ENCODE data around the gene CFAP157. TPM values are rescaled to one million over a fixed set of nuclear protein-coding genes. Genes with fewer than 3 reads are reported as not detected.

The CFAP157 gene
- total and polyA plus RNA-seq, 2 donors (not counting 3 experiments of a cell fraction or from before 2014, with no cell fraction given), result 0.03 TPM; not detected in 1

DNA sequence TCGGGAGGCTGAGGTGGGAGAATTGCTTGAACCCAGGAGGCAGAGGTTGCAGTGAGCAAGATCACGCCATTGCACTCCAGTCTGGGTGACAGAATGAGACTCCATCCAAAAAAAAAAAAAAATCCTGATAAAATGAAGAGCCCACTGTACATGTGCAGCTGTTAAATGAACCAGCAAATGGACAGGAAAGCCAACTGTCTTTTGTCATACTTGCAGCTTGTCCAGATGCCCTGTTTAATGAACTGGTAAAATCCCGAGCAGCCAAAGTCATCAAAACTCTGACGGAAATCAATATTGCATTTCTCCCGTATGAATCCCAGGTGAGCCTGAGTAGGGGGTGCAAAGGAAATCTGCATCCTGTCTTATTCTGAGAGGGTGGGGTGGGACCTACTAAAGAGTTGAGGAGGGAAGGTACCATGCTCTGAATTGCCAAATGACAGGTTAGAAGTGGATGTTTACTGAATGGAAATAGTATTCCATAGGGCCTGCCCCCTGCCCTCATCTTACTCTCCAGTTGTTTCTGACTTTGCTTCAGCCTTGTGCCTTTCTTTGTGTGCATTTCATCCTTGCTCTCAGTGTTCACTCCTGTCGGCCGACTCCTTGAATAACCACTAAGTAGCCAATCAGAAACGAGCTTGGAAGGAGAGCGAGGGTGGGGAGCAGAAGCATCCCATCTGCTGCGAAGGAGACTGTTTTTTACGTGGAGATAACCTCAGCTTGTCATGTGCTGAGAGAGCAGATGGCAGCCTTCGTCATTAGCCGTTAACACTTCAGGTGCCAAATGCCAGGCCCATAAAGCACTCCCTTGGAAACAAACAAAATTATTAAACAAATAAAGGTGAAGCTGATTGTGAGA lies 45.7 kb upstream of the CFAP157 start:
- no peak for FAIRE-seq
- no peak overlapping the region for H3K9ac ChIP-seq (replicated peaks; ENCODE audit: extremely low read depth, insufficient read depth, low read length)
- peaks cover 3 to 16% of the 10 kb centered on the region in 2 experiments for H3K36me3 ChIP-seq (ENCODE audit: control insufficient read depth in 2 of 2, extremely low read depth in 1 of 2, insufficient read depth in 2 of 2, low read length in 2 of 2)
- POLR2A ChIA-PET, result no interaction called here
- H2AFZ ChIP-seq (ENCODE audit: low read depth, low read length), result no peak overlapping the region
- no peak overlapping the region for H3K4me2 ChIP-seq (ENCODE audit: insufficient read depth, low read length)
- no peak for DNase-seq (ENCODE audit: low read depth, low spot score)
- no peaks in the 10 kb centered on the region for H3K27me3 ChIP-seq (ENCODE audit: control insufficient read depth in 2 of 2, insufficient read depth in 2 of 2, low read length in 2 of 2)
- H3K79me2 ChIP-seq (ENCODE audit: control insufficient read depth, insufficient read depth, low read length), result no peaks in the 10 kb centered on the region
- no TSS peak for BruUV-seq (replicated peaks)
- no peaks in the 10 kb centered on the region for H4K20me1 ChIP-seq (replicated peaks; ENCODE audit: control insufficient read depth, extremely low read depth, insufficient read depth, low read length)
- no peaks in the 10 kb centered on the region for H3K4me1 ChIP-seq (ENCODE audit: control insufficient read depth, extremely low read depth, insufficient read depth, low read length)
- intact Hi-C loops (cut with micrococcal nuclease) (no loop called here), dilution Hi-C loops (cut with MboI; ENCODE audit: extremely low pct_ligation_motif_present, low sequenced_read_pairs) (no loop called here)
- no peaks in the 10 kb centered on the region for H3K9me1 ChIP-seq (replicated peaks; ENCODE audit: control insufficient read depth, extremely low read depth, insufficient read depth, low read length)
- no peak overlapping the region for H3K27ac ChIP-seq (ENCODE audit: insufficient read depth, low read depth, low read length)
- TF ChIP-seq GATA2 (IDR thresholded peaks at IDR 0.05; ENCODE audit: insufficient read depth, insufficient read length, low read depth, low read length) (no peak), EZH2 (IDR thresholded peaks at IDR 0.05; ENCODE audit: borderline replicate concordance, low read depth, low read length, severe bottlenecking) (no peak), JUN (IDR thresholded peaks at IDR 0.05; ENCODE audit: borderline replicate concordance, insufficient read depth, insufficient read length, low read depth) (no peak), POLR2AphosphoS5 (IDR thresholded peaks at IDR 0.05; ENCODE audit: insufficient read depth, low read depth, low read length) (no peak)
- H3K4me3 ChIP-seq (replicated peaks in 1 of 3; ENCODE audit: insufficient read depth in 1 of 3, low read depth in 1 of 3, low read length in 3 of 3), result no peak overlapping the region
- H3K9me3 ChIP-seq (replicated peaks; ENCODE audit: control insufficient read depth, insufficient read depth, low read length), result no peaks in the 10 kb centered on the region
- CTCF ChIA-PET, result interaction anchor here (1.0 kb wide), 1 partner anchor 31 kb away, joined by 3 read pairs; no protein-coding TSS in a partner anchor

DNA sequence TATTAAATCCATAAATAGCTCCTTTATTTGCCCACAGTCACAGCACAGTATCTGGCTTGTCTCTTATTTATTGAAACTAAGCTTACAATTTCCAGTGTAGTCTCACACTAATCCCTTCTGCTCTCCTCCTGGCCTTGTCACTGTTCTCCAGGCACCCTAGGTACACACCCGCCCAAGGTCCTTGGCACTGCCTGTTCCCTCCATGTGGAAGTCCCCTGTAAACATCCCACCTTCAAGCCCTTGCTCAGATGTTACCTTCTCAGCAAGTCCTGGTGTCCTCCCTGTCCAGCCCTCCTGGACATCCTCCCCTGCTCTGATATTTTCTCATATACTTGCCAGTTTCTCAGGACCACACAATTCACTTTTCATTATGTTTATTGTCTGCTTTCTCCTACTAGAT lies 44.2 kb upstream of the CFAP157 start:
- Histone ChIP-seq H2AFZ (ENCODE audit: low read depth, low read length) (no peak overlapping the region), H3K4me3 (replicated peaks in 1 of 3; ENCODE audit: insufficient read depth in 1 of 3, low read depth in 1 of 3, low read length in 3 of 3) (no peak overlapping the region), H3K36me3 (ENCODE audit: control insufficient read depth in 2 of 2, extremely low read depth in 1 of 2, insufficient read depth in 2 of 2, low read length in 2 of 2) (peaks cover 3 to 16% of the 10 kb centered on the region in 2 experiments), H3K4me1 (ENCODE audit: control insufficient read depth, extremely low read depth, insufficient read depth, low read length) (no peaks in the 10 kb centered on the region), H3K9me3 (replicated peaks; ENCODE audit: control insufficient read depth, insufficient read depth, low read length) (no peaks in the 10 kb centered on the region), H3K9me1 (replicated peaks; ENCODE audit: control insufficient read depth, extremely low read depth, insufficient read depth, low read length) (no peaks in the 10 kb centered on the region), H3K79me2 (ENCODE audit: control insufficient read depth, insufficient read depth, low read length) (no peaks in the 10 kb centered on the region), H3K4me2 (ENCODE audit: insufficient read depth, low read length) (no peak overlapping the region), H3K27me3 (ENCODE audit: control insufficient read depth in 2 of 2, insufficient read depth in 2 of 2, low read length in 2 of 2) (no peaks in the 10 kb centered on the region), H3K9ac (replicated peaks; ENCODE audit: extremely low read depth, insufficient read depth, low read length) (no peak overlapping the region), H3K27ac (ENCODE audit: insufficient read depth, low read depth, low read length) (no peak overlapping the region), H4K20me1 (replicated peaks; ENCODE audit: control insufficient read depth, extremely low read depth, insufficient read depth, low read length) (no peaks in the 10 kb centered on the region)
- dilution Hi-C loops (cut with MboI; ENCODE audit: extremely low pct_ligation_motif_present, low sequenced_read_pairs) (no loop called here), intact Hi-C loops (cut with micrococcal nuclease) (no loop called here)
- BruUV-seq (replicated peaks), result no TSS peak
- POLR2A ChIA-PET, result no interaction called here
- DNase-seq (ENCODE audit: low read depth, low spot score), result no peak
- TF ChIP-seq POLR2A (IDR thresholded peaks at IDR 0.05; ENCODE audit: low read depth, low read length) (no peak), CTCF (IDR thresholded peaks at IDR 0.05; ENCODE audit: extremely low read depth in 1 of 2, insufficient read depth in 1 of 2, low read depth in 1 of 2, low read length in 2 of 2) (no peak), MAX (IDR thresholded peaks at IDR 0.05; ENCODE audit: insufficient read depth, insufficient read length) (no peak), FOS (IDR thresholded peaks at IDR 0.05; ENCODE audit: borderline replicate concordance, insufficient read depth, low read length) (no peak), MYC (IDR thresholded peaks at IDR 0.05; ENCODE audit: low read depth, low read length) (no peak), EZH2 (IDR thresholded peaks at IDR 0.05; ENCODE audit: borderline replicate concordance, low read depth, low read length, severe bottlenecking) (no peak), JUN (IDR thresholded peaks at IDR 0.05; ENCODE audit: borderline replicate concordance, insufficient read depth, insufficient read length, low read depth) (no peak)
- CTCF ChIA-PET, result no interaction called here
- FAIRE-seq, result no peak

All from endothelial cell of umbilical vein (primary cell).